ENCODE measurements around the gene CYSRT1. TPM values are rescaled to one million over a fixed set of nuclear protein-coding genes. Genes with fewer than 3 reads are reported as not detected.
A peak's percentile ranks its signal among the peaks of the same experiment; 100 is the strongest.

Gene CYSRT1
- polyA plus RNA-seq, 1 donor (not counting 4 experiments of a cell fraction or from before 2014, with no cell fraction given), result 0.80 TPM

DNA sequence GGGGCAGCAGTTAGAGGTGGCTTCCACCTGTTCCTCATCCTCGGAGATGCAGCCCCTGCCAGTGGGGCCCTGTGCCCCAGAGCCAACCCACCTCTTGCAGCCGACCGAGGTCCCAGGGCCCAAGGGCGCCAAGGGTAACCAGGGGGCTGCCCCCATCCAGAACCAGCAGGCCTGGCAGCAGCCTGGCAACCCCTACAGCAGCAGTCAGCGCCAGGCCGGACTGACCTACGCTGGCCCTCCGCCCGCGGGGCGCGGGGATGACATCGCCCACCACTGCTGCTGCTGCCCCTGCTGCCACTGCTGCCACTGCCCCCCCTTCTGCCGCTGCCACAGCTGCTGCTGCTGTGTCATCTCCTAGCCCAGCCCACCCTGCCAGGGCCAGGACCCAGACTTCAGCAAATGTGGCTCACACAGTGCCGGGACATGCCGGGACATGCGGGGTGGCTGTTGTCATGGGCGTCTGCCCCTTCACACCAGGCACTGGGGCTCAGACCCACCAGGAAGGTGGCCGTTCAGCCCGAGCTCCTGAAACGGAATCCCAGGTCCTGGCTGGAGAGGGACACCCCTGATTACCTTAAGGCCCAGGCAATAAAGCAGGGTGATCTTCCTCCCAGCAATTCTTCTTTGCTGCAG is 841 bp downstream of the CYSRT1 start:
- no peak overlapping the region for H3K4me3 ChIP-seq (ENCODE audit: control insufficient read depth in 2 of 3, extremely low read depth in 1 of 3, insufficient read depth in 2 of 3, low read depth in 1 of 3, low read length in 3 of 3)
- FAIRE-seq (no peak), DNase-seq (ENCODE audit: low read depth, low spot score) (no peak)
- no peak overlapping the region for H3K9ac ChIP-seq (ENCODE audit: control insufficient read depth, extremely low read depth, insufficient read depth, low read length)
- H3K27me3 ChIP-seq (ENCODE audit: control insufficient read depth, extremely low read depth, insufficient read depth, low read length), result peaks cover 3% of the 10 kb centered on the region
- no peaks in the 10 kb centered on the region for H3K36me3 ChIP-seq (ENCODE audit: control insufficient read depth in 2 of 2, extremely low read depth in 1 of 2, insufficient read depth in 2 of 2, low read length in 2 of 2)
- H3K79me2 ChIP-seq (ENCODE audit: control insufficient read depth, insufficient read depth, low read length), result no peaks in the 10 kb centered on the region
- H3K27ac ChIP-seq (ENCODE audit: control insufficient read depth, insufficient read depth, low read length), result peak overlapping the region; percentile 25
- H3K9me3 ChIP-seq (ENCODE audit: control insufficient read depth, low read depth, low read length), result no peaks in the 10 kb centered on the region
- dilution Hi-C loops (cut with MboI; ENCODE audit: extremely low pct_ligation_motif_present, low sequenced_read_pairs), result no loop called here
- no peaks in the 10 kb centered on the region for H3K9me1 ChIP-seq (ENCODE audit: control insufficient read depth, extremely low read depth, insufficient read depth, low read length)
- H4K20me1 ChIP-seq (ENCODE audit: control insufficient read depth, extremely low read depth, insufficient read depth, low read length), result no peaks in the 10 kb centered on the region
- no peak for TF ChIP-seq EZH2 (IDR thresholded peaks at IDR 0.05; ENCODE audit: low read length)
- no peak for TF ChIP-seq CTCF (optimal IDR thresholded peaks at IDR 0.05 in 1 of 3, IDR thresholded peaks at IDR 0.05 in 1 of 3, conservative IDR thresholded peaks at IDR 0.05 in 1 of 3; ENCODE audit: extremely low read depth in 1 of 3, insufficient read depth in 2 of 3, low read length in 3 of 3)
- no peak overlapping the region for H2AFZ ChIP-seq (ENCODE audit: control insufficient read depth, low read length)
- peaks cover 40% of the 10 kb centered on the region for H3K4me1 ChIP-seq (ENCODE audit: control insufficient read depth, extremely low read depth, insufficient read depth, low read length)
- peak overlapping the region; percentile 69 for H3K4me2 ChIP-seq (ENCODE audit: control insufficient read depth, extremely low read depth, insufficient read depth, low read depth, low read length)

DNA sequence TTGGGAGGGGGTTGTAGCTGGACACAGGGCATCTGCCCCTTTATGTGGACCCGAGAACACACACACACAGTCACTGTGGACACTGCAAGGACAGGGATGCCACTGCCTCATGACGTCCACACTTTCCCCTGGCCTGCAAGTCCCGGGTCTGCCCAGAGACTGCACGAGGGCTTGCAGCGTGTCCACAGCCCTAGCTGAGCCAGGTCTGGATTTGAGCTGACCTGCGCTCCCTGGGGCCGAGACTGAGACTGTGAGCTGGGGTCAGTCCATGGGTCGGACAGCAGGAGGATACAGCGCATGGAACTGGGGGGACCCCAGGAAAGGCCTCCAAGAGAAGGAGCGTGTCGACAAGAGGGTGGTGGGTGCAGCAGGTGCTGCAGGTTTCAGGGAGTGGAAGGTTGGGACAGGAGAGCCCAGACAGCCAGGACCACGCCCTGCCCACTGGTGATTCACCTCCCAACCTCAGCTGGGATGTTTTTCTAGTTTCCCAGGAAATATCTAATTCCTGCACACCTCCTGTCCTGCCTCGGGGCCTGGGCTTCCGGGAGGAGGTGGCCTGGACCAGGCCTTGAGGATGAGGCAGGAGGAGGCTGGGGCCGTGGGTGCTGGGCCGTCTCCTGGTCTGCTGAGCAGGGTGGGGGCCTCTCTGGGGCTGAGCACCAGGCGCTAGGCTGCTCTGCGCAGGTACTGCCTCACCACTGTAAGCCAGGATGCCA is 1.5 kb downstream of the CYSRT1 start:
- FAIRE-seq (peak; percentile 61), DNase-seq (ENCODE audit: low read depth, low spot score) (no peak)
- H3K36me3 ChIP-seq (ENCODE audit: control insufficient read depth in 2 of 2, extremely low read depth in 1 of 2, insufficient read depth in 2 of 2, low read length in 2 of 2), result no peaks in the 10 kb centered on the region
- peak overlapping the region; percentile 69 for H3K4me2 ChIP-seq (ENCODE audit: control insufficient read depth, extremely low read depth, insufficient read depth, low read depth, low read length)
- H3K9me3 ChIP-seq (ENCODE audit: control insufficient read depth, low read depth, low read length), result no peaks in the 10 kb centered on the region
- H3K4me3 ChIP-seq (ENCODE audit: control insufficient read depth in 2 of 3, extremely low read depth in 1 of 3, insufficient read depth in 2 of 3, low read depth in 1 of 3, low read length in 3 of 3), result no peak overlapping the region
- no peaks in the 10 kb centered on the region for H3K9me1 ChIP-seq (ENCODE audit: control insufficient read depth, extremely low read depth, insufficient read depth, low read length)
- H4K20me1 ChIP-seq (ENCODE audit: control insufficient read depth, extremely low read depth, insufficient read depth, low read length), result no peaks in the 10 kb centered on the region
- TF ChIP-seq CTCF (optimal IDR thresholded peaks at IDR 0.05 in 1 of 3, IDR thresholded peaks at IDR 0.05 in 1 of 3, conservative IDR thresholded peaks at IDR 0.05 in 1 of 3; ENCODE audit: extremely low read depth in 1 of 3, insufficient read depth in 2 of 3, low read length in 3 of 3) (no peak), EZH2 (IDR thresholded peaks at IDR 0.05; ENCODE audit: low read length) (no peak)
- H3K4me1 ChIP-seq (ENCODE audit: control insufficient read depth, extremely low read depth, insufficient read depth, low read length), result peaks cover 40% of the 10 kb centered on the region
- peaks cover 3% of the 10 kb centered on the region for H3K27me3 ChIP-seq (ENCODE audit: control insufficient read depth, extremely low read depth, insufficient read depth, low read length)
- dilution Hi-C loops (cut with MboI; ENCODE audit: extremely low pct_ligation_motif_present, low sequenced_read_pairs), result no loop called here
- peak overlapping the region; percentile 80 for H2AFZ ChIP-seq (ENCODE audit: control insufficient read depth, low read length)
- H3K79me2 ChIP-seq (ENCODE audit: control insufficient read depth, insufficient read depth, low read length), result no peaks in the 10 kb centered on the region
- H3K9ac ChIP-seq (ENCODE audit: control insufficient read depth, extremely low read depth, insufficient read depth, low read length), result peak overlapping the region; percentile 41
- peak overlapping the region; percentile 25 for H3K27ac ChIP-seq (ENCODE audit: control insufficient read depth, insufficient read depth, low read length)
